A673 (cell line): Measurements from ENCODE around the gene PFN4. TPM values are rescaled to one million over a fixed set of nuclear protein-coding genes. Genes with fewer than 3 reads are reported as not detected.

Experiments
- BruUV-seq: library from RNA; stranded (reverse); fragments of 400-500 nt; replicated peaks from 2 replicates; lab custom pipeline; 2021; lab: Mats Ljungman, UMichigan
- CTCF ChIA-PET: fragments of 300-600 bp; sonication (Branson Sonifier 250); formaldehyde crosslinking; loops from one replicate; lab custom pipeline; 2022; ENCODE audit warnings: antibody characterized with exemption; lab: Charles Lee
- POLR2A ChIA-PET: fragments of 300-600 bp; sonication (Branson Sonifier 250); formaldehyde crosslinking; loops from one replicate; lab custom pipeline; 2022; ENCODE audit warnings: antibody characterized with exemption; ENCODE audit not compliant: low non-redundant PET; lab: Charles Lee
- DNase-seq: peaks from one replicate; pipeline ENCODE4 v3.0.0-alpha.2; 2015; ENCODE audit warnings: low spot score
- H3K27ac ChIP-seq: fragments of 200-600 bp; sonication (generic); 2 replicates; pipeline ENCODE4 v1.5.1; 2016; ENCODE audit warnings: mixed run types, low read depth, mild to moderate bottlenecking, mixed read lengths, antibody characterized with exemption, low read length; ENCODE audit not compliant: poor library complexity, severe bottlenecking
- H3K27me3 ChIP-seq: fragments of 200-600 bp; sonication (generic); replicated peaks from 2 replicates; pipeline ENCODE4 v1.6.1; 2017; ENCODE audit warnings: mixed run types, low read depth, mild to moderate bottlenecking, mixed read lengths, antibody characterized with exemption, low read length; ENCODE audit not compliant: insufficient read depth, poor library complexity
- H3K36me3 ChIP-seq: fragments of 200-600 bp; sonication (generic); 2 replicates; pipeline ENCODE4 v1.6.1; 2016; ENCODE audit warnings: mixed run types, mild to moderate bottlenecking, mixed read lengths, antibody characterized with exemption, low read length; ENCODE audit not compliant: insufficient read depth, poor library complexity, severe bottlenecking
- H3K4me1 ChIP-seq: fragments of 200-600 bp; sonication (generic); 2 replicates; pipeline ENCODE4 v1.6.1; 2017; ENCODE audit warnings: mixed run types, mild to moderate bottlenecking, mixed read lengths, antibody characterized with exemption, low read length; ENCODE audit not compliant: insufficient read depth, poor library complexity, severe bottlenecking
- H3K4me3 ChIP-seq: fragments of 200-600 bp; sonication (generic); 2 replicates; pipeline ENCODE4 v1.5.1; 2016; ENCODE audit warnings: low read depth, mixed run types, mild to moderate bottlenecking, mixed read lengths, low read length; ENCODE audit not compliant: poor library complexity, severe bottlenecking
- H3K9me3 ChIP-seq: fragments of 200-600 bp; sonication (generic); 2 replicates; pipeline ENCODE4 v1.6.1; 2016; ENCODE audit warnings: mixed run types, low read depth, mild to moderate bottlenecking, mixed read lengths, antibody characterized with exemption, low read length; ENCODE audit not compliant: poor library complexity, severe bottlenecking
- EZH2 ChIP-seq: fragments of 200-600 bp; sonication (generic); IDR thresholded peaks from 2 replicates; pipeline ENCODE4 v1.6.1; 2017; ENCODE audit warnings: borderline replicate concordance, low read depth, mild to moderate bottlenecking, mixed read lengths, antibody characterized with exemption, low read length; ENCODE audit not compliant: poor library complexity, severe bottlenecking
- intact Hi-C: fragments of 100-400 bp; cut with micrococcal nuclease; formaldehyde crosslinking; loops from one replicate; pipeline ENCODE4 v1.10.0; 2022; ENCODE audit not compliant: unreplicated experiment
- total RNA-seq: library from RNA; stranded (reverse); gene quantifications from 2 replicates; pipeline ENCODE4 v1.2.3, GENCODE V29; 2021
- TF ChIP-seq, protein P1 (sequence below): fragments of 300-800, 200-600 bp; sonication (generic); conservative IDR thresholded peaks from 2 replicates; pipeline ENCODE4 v1.5.1; 2017; ENCODE audit warnings: low read depth, mild to moderate bottlenecking, antibody characterized with exemption, low read length, moderate library complexity, mixed read lengths

The PFN4 gene
- total RNA-seq, 1 experiment from 2014 or later = not detected

GRCh38 chr2:24117902-24118301 is 5.2 kb downstream of the PFN4 start:
- no peaks in the 10 kb centered on the region for H3K36me3 ChIP-seq
- no peaks in the 10 kb centered on the region for H3K27me3 ChIP-seq
- peaks cover 4% of the 10 kb centered on the region for H3K4me1 ChIP-seq
- H3K27ac ChIP-seq = no peak overlapping the region
- CTCF ChIA-PET = no interaction called here
- H3K4me3 ChIP-seq = no peak overlapping the region
- TF ChIP-seq, protein P1, sequence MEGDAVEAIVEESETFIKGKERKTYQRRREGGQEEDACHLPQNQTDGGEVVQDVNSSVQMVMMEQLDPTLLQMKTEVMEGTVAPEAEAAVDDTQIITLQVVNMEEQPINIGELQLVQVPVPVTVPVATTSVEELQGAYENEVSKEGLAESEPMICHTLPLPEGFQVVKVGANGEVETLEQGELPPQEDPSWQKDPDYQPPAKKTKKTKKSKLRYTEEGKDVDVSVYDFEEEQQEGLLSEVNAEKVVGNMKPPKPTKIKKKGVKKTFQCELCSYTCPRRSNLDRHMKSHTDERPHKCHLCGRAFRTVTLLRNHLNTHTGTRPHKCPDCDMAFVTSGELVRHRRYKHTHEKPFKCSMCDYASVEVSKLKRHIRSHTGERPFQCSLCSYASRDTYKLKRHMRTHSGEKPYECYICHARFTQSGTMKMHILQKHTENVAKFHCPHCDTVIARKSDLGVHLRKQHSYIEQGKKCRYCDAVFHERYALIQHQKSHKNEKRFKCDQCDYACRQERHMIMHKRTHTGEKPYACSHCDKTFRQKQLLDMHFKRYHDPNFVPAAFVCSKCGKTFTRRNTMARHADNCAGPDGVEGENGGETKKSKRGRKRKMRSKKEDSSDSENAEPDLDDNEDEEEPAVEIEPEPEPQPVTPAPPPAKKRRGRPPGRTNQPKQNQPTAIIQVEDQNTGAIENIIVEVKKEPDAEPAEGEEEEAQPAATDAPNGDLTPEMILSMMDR = no peak
- no peak for TF ChIP-seq EZH2
- BruUV-seq = no TSS peak
- POLR2A ChIA-PET = no interaction called here
- H3K9me3 ChIP-seq = no peaks in the 10 kb centered on the region
- intact Hi-C loops = no loop called here
- no peak for DNase-seq

GRCh38 chr2:24115057-24115456 is 8.1 kb downstream of the PFN4 start:
- intact Hi-C loops = no loop called here
- Histone ChIP-seq H3K4me3 (no peak overlapping the region), H3K4me1 (no peaks in the 10 kb centered on the region), H3K36me3 (no peaks in the 10 kb centered on the region), H3K9me3 (no peaks in the 10 kb centered on the region), H3K27me3 (no peaks in the 10 kb centered on the region), H3K27ac (no peak overlapping the region)
- no peak for DNase-seq
- CTCF ChIA-PET = no interaction called here
- POLR2A ChIA-PET = no interaction called here
- BruUV-seq = no TSS peak
- no peak for TF ChIP-seq EZH2
- TF ChIP-seq, protein P1 = no peak

GRCh38 chr2:24111407-24111901 is 11.7 kb downstream of the PFN4 start:
- H3K27ac ChIP-seq = no peak overlapping the region
- intact Hi-C loops = no loop called here
- POLR2A ChIA-PET = no interaction called here
- TF ChIP-seq, protein P1 = no peak
- TF ChIP-seq EZH2 = no peak
- H3K9me3 ChIP-seq = no peaks in the 10 kb centered on the region
- H3K4me3 ChIP-seq = no peak overlapping the region
- H3K36me3 ChIP-seq = no peaks in the 10 kb centered on the region
- H3K27me3 ChIP-seq = no peaks in the 10 kb centered on the region
- no peak for DNase-seq
- CTCF ChIA-PET = no interaction called here
- BruUV-seq = no TSS peak
- H3K4me1 ChIP-seq = no peaks in the 10 kb centered on the region
